NCI-H526 treated with DMSO at 0.1 percent for 48 hours (cell line): Measurements from ENCODE around the gene IDI2.

ENCODE experiments used
- DNase-seq: peaks from one replicate; lab custom pipeline; 2025; lab: John Stamatoyannopoulos, UW

IDI2 gene

GRCh38 chr10:980468-981093 lies 45.1 kb downstream of the IDI2 start:
- no peak for DNase-seq

GRCh38 chr10:978826-979421 lies 46.7 kb downstream of the IDI2 start:
- DNase-seq: no peak

- no peak for DNase-seq
Observed at GRCh38 chr10:976316-976715, 49.3 kb downstream of the IDI2 start.

- DNase-seq: no peak
Observed at GRCh38 chr10:974785-975074, 50.9 kb downstream of the IDI2 start.

- DNase-seq: no peak
Observed at GRCh38 chr10:974038-974784, 51.4 kb downstream of the IDI2 start.

GRCh38 chr10:972763-973162 lies 52.9 kb downstream of the IDI2 start:
- no peak for DNase-seq

- DNase-seq: no peak
Observed at GRCh38 chr10:971613-972012, 54.0 kb downstream of the IDI2 start.

GRCh38 chr10:971150-971542 lies 54.5 kb downstream of the IDI2 start:
- DNase-seq: no peak

GRCh38 chr10:970311-971149 lies 55.1 kb downstream of the IDI2 start:
- DNase-seq: no peak

- DNase-seq: no peak
Observed at GRCh38 chr10:969473-970150, 56.0 kb downstream of the IDI2 start.
